Motor neuron (in vitro differentiated cells): ENCODE data around the gene RDM1. TPM values are rescaled to one million over a fixed set of nuclear protein-coding genes. Genes with fewer than 3 reads are reported as not detected.
A peak's percentile ranks its signal among the peaks of the same experiment; 100 is the strongest.
"Not testable (repeated sequence)": the region's sequence is repeated elsewhere in the genome, so short reads cannot be mapped to it uniquely, and the experiment has no call there.

ENCODE experiments used
- ATAC-seq, 8 experiments: fragments of 200-7000 bp; cut with Tn5 transposase; replicated peaks in 6 of 8; 2 replicates each; pipeline ENCODE4 v1.8.0; 2021; ENCODE audit warnings: mild to moderate bottlenecking in 8 of 8, moderate library complexity in 8 of 8
- H3K27ac ChIP-seq, 2 donors: fragments of 250-450 bp; sonication (Bioruptor Pico); 2 replicates each; pipeline ENCODE4 v1.9.0; 2021; ENCODE audit warnings: antibody characterized with exemption in 2 of 2, mild to moderate bottlenecking in 2 of 2, moderate library complexity in 1 of 2
- H3K4me1 ChIP-seq, 2 donors: fragments of 250-450 bp; sonication (Bioruptor Pico); replicated peaks in 1 of 2; 2 replicates each; pipeline ENCODE4 v1.6.1; 2021; ENCODE audit warnings: antibody characterized with exemption in 2 of 2, mild to moderate bottlenecking in 2 of 2, moderate library complexity in 1 of 2
- H3K4me3 ChIP-seq, 5 donors: fragments of 250-450 bp; sonication (Bioruptor Pico); 2 replicates each; pipeline ENCODE4 v1.9.0; 2021; ENCODE audit warnings: antibody characterized with exemption in 5 of 5, mild to moderate bottlenecking in 5 of 5, moderate library complexity in 4 of 5
- WGBS, 10 experiments: fragments of 450-650 bp; shearing (Covaris generic); methylation state at CpG; one replicate each; pipeline ENCODE4 v1.0.0; 2022; 5-methylcytosine and 5-hydroxymethylcytosine counted together
- in situ Hi-C, 9 experiments: fragments of 400-800 bp; cut with MboI; loops; one replicate each; pipeline ENCODE4 v1.15.0; 2021; ENCODE audit warnings: low sequenced_read_pairs in 9 of 9, low pct_unique_long_range_greater_than_20kb in 2 of 9; ENCODE audit not compliant: unreplicated experiment in 9 of 9
- total RNA-seq, 8 experiments: library from RNA; unstranded; fragments of 300-600 nt; gene quantifications; 2 replicates each; pipeline versions ENCODE4 v1.2.3 to v1.2.4, GENCODE V29; 2022

RDM1 gene
- total RNA-seq, 8 experiments from 2014 or later = 0.21 to 3.7 (median 0.76) TPM; not detected in 1

DNA sequence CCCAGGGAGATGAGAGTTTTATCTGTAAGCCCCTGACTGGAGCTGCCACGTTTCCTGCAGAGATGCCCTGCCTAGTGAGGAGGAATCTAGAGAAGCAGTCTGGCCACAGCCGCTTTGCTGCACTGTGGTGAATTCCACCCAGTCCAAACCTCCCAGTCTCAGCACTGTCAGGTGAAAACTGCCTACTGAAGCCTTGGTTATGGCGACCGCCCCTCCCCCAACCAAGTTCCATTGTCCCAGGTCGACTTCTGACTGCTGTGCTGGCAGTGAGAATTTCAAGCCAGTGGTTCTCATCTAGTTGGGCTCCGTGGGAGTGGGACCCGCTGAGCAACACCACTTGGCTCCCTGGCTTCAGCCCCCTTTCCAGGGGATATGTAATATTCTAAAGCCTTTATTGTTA lies 23.1 kb upstream of the RDM1 start:
- WGBS, 10 experiments = 20 to 80% (median 54%) methylated on average over 1 to 4 of the region's 7 CpGs; no CpG with 5 or more reads in 4 of the 10 experiments

DNA sequence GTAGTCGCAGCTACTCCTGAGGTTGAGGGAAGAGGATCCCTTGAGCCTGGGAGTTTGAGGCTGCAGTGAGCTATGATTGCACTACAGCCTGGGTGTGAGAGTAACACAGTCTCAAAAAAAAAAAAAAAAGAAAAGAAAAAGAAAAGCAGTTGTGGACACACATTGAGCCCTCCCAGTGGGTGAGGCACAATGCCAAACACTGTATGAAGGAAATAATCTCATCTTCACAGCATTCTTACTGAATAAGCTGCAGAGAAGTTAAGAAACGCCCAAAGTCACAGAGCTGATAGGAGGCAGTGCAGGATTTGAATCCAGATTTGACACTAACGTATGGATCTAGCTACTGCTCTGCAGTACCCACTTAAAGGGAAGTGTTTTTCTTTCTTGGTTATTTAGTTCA lies 18.8 kb upstream of the RDM1 start:
- Histone ChIP-seq H3K4me1 (no peaks in the 10 kb centered on the region), H3K27ac (no peak overlapping the region), H3K4me3 (no peak overlapping the region)
- in situ Hi-C loops = loop anchor here in 1 of 9 experiments (25.0 kb wide), 1 partner anchor 112 kb away; no protein-coding TSS in a partner anchor
- ATAC-seq = peak in 1 of 8 experiments; percentile 20
- 0 to 100% (median 40%) methylated on average over 1 to 3 of the region's 3 CpGs; no CpG with 5 or more reads in 2 of the 10 experiments for WGBS, 10 experiments

More for the DNA sequence above, 23.1 kb upstream of the RDM1 start:
- no peak overlapping the region for H3K4me3 ChIP-seq
- in situ Hi-C loops = loop anchor here in 5 of 9 experiments (25.0 kb wide), 2 partner anchors 184 to 534 kb away; partner anchors contain the start of gene ZNHIT3 (in 4 of the 5)
- no peaks in the 10 kb centered on the region for H3K4me1 ChIP-seq
- H3K27ac ChIP-seq = no peak overlapping the region
- no peak for ATAC-seq

DNA sequence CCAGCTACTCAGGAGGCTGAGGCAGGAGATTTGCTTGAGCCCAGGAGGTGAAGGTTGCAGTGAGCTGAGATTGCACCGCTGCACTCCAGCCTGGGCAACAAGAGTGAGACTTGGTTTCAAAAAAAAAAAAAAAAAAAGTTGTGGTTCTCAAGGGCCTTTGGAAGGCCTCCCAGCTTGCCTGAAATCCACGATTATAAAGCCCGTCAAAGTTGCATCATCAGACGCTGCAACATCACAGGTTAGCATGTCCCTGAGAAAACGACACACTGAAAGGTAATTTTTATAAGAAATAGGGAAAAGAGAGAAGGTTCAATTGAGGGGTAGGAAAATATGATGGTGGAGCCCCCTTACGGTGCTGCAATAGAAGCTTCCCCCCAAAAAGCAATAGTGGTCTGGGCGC lies 17.5 kb upstream of the RDM1 start:
- no peak overlapping the region for H3K27ac ChIP-seq
- no peaks in the 10 kb centered on the region for H3K4me1 ChIP-seq
- no peak for ATAC-seq
- 66 to 100% (median 81%) methylated on average over 1 to 7 of the region's 7 CpGs; no CpG with 5 or more reads in 1 of the 10 experiments for WGBS, 10 experiments
- H3K4me3 ChIP-seq = no peak overlapping the region
- in situ Hi-C loops = loop anchor here in 1 of 9 experiments (25.0 kb wide), 1 partner anchor 111 kb away; no protein-coding TSS in a partner anchor

DNA sequence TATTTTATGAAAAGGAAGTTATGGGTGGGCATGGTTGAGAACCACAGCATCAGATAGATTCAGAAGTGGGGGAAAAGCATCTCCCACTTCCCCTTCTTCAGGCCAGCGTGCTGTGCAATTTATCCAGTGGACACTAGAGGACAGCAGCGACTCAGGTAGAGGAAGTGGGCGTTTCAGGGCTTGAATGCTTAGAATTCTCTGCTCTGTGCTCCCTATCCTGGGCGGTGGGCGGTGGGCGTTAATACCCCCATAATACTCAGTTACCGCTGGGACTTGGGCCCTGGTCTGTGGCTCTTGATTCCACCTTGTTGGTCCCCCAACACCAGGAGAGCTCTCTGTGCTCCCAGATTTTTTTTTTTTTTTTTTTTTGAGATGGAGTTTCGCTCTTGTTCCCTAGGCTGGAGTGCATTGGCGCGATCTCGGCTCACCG lies 16.6 kb upstream of the RDM1 start:
- ATAC-seq = peak; percentile 65 to 91 (median 81)
- in situ Hi-C loops = loop anchor here in 1 of 9 experiments (25.0 kb wide), 1 partner anchor 110 kb away; no protein-coding TSS in a partner anchor
- H3K4me1 ChIP-seq = no peaks in the 10 kb centered on the region
- H3K4me3 ChIP-seq = no peak overlapping the region
- no peak overlapping the region for H3K27ac ChIP-seq
- WGBS, 10 experiments = 0 to 71% (median 23%) methylated on average over 1 to 11 of the region's 12 CpGs; no CpG with 5 or more reads in 2 of the 10 experiments

DNA sequence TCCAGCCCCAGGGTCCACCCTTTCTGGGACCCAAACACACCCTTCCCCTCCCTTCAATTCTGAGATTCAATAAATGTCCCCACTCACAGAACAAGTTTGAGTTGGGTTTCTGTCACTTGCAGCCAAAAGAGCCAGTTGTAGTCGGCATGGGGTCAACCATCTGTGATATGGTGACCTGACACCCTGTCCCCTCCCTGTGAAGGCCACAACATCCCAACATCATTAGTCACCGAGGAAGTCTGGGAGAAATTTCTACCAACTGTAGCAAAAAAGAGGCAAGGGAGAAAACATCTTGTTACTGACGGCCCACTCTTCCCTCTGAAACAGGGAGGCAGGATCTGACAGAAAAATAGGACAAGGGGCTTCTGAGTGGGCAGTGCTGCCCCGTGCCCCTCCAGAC lies 13.6 kb upstream of the RDM1 start:
- in situ Hi-C loops = loop anchor here in 1 of 9 experiments (25.0 kb wide), 1 partner anchor 107 kb away; no protein-coding TSS in a partner anchor
- Histone ChIP-seq H3K4me3 (no peak overlapping the region), H3K27ac (no peak overlapping the region), H3K4me1 (no peaks in the 10 kb centered on the region)
- no peak for ATAC-seq
- 0 to 100% (median 83%) methylated on average over 1 to 3 of the region's 4 CpGs; no CpG with 5 or more reads in 4 of the 10 experiments for WGBS, 10 experiments

DNA sequence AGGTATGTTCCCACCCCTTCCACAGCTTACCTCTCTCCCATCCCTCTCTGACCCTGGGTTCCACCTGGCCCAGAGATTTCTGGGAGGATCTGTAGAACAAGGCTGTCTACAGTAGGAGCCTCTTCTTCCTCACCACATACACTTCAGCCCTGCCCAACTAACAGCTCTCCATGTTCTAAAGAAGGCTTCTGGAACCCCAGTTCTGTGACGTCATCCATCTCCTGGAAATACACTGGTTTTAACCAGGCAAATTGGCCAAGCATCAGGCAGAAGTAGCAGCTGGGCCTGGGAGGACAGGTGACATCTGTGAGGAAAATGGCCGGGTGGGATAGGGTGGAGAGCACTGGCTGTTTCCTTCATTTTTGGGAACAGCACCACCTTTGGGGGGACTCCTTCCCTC lies 13.0 kb upstream of the RDM1 start, which contains the start of gene LYZL6:
Gene LYZL6 (minus strand): TSS at position 177 of the 400 bp plus-strand sequence. CDS start 4,357 bp downstream, outside the sequence.
- Histone ChIP-seq H3K4me1 (no peaks in the 10 kb centered on the region), H3K27ac (no peak within 1 kb of the TSS), H3K4me3 (no peak within 1 kb of the TSS)
- 20 to 90% (median 56%) methylated on average over 1 to 2 of the region's 2 CpGs; no CpG with 5 or more reads in 6 of the 10 experiments for WGBS, 10 experiments
- no peak for ATAC-seq
- in situ Hi-C loops = loop anchor here in 1 of 9 experiments (25.0 kb wide), 1 partner anchor 106 kb away; no protein-coding TSS in a partner anchor

DNA sequence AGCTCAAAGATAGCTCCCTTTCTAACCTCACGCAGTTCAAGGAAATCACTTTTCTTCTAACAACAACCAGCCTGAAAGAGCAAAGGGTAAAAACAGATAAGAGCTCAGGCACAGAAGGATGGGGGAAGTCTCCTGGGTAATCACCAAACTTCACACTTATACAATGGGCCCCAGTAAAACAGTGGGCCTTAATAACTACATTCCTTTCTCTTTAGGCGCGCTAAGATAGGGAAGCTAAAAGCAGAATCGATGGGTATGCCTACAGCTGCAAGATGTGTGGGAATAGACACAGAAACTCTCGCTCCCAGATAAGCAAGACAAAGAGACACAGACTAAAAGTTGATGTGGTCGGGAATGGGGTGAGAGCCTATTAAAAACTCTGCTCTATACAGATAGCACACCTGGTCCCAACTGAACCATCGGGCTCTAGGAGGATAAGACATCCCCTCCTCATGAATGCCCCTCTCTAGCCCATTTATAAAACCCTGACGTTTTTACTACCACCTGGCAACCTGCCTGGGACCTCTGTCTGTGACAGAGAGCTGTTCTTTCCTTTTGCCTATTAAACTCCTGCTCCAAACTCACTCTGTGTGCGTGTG lies 12.1 kb upstream of the RDM1 start:
- no peaks in the 10 kb centered on the region for H3K4me1 ChIP-seq
- H3K4me3 ChIP-seq = no peak overlapping the region
- in situ Hi-C loops = loop anchor here in 1 of 9 experiments (25.0 kb wide), 1 partner anchor 105 kb away; no protein-coding TSS in a partner anchor
- WGBS, 10 experiments = 0 to 100% (median 71%) methylated on average over 1 to 6 of the region's 9 CpGs; no CpG with 5 or more reads in 2 of the 10 experiments
- ATAC-seq = no peak
- no peak overlapping the region for H3K27ac ChIP-seq

DNA sequence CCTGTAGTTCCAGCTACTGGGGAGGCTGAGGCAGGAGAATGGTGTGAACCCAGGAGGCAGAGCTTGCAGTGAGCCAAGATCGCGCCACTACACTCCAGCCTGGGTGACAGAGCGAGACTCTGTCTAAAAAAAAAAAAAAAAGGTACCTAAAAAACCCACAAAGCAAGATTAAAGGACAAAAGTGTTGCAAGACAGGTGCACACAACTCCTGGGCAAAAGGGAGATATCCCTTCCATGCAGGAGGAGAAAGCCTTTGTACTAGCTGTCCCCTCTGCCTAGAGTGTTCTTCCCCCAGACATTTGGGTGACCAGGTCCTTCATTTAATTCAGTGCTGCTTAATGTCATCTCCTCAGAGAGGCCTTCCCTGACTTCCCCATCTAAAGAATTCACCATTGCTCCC lies 7.9 kb upstream of the RDM1 start:
- ATAC-seq, H3K4me3 ChIP-seq, H3K27ac ChIP-seq, H3K4me1 ChIP-seq: not testable (repeated sequence)
- WGBS, 10 experiments = 90% methylated on average over 3 of the region's 3 CpGs; no CpG with 5 or more reads in 9 of the 10 experiments
- in situ Hi-C loops = loop anchor here in 1 of 9 experiments (25.0 kb wide), 1 partner anchor 101 kb away; no protein-coding TSS in a partner anchor

DNA sequence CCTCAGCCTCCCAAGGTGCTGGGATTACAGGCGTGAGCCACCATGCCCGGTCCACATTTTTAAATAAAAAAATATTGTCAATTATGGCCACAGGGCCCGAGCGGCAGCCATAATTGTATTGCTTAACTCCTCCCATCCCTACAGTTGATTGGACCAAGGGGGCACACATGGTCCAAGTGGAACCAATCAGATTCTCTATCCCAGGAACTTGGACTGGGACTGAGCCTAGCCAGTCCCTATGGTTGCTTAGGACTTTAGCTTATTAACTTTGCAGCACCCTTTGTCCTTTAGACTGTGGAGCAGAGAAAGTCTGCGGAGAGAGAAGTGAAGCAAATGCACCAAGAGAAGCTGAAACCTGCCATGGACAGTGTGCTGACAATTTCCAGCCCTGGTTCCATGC lies 5.5 kb upstream of the RDM1 start:
- ATAC-seq = no peak
- Histone ChIP-seq H3K4me3 (no peak overlapping the region), H3K4me1 (no peaks in the 10 kb centered on the region), H3K27ac (no peak overlapping the region)
- in situ Hi-C loops = loop anchor here in 1 of 9 experiments (25.0 kb wide), 1 partner anchor 99 kb away; no protein-coding TSS in a partner anchor
- 20 to 100% (median 86%) methylated on average over 1 to 3 of the region's 5 CpGs; no CpG with 5 or more reads in 4 of the 10 experiments for WGBS, 10 experiments

DNA sequence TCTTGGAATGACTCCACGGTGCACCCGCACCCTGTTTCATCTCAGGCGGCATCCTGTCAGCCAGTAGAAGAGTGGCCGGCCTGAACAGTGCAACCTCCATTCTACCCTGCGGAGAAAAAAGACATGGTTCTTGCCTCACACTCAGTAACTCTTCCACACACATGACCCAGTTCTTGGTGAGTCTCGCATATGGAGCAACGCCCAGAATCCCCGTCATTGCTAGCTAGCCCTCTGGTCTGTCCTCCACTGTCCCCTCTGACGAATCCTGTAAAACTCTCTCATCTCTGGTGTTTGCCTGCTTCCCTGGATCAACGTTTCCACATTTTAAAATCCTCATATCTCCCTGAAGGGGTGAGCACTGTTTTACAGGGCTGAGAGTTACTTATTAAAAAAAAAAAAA lies 4.2 kb upstream of the RDM1 start:
- Histone ChIP-seq H3K4me3 (no peak overlapping the region), H3K4me1 (peaks cover 0 to 5% of the 10 kb centered on the region in 2 donors), H3K27ac (no peak overlapping the region)
- WGBS, 10 experiments = 24 to 97% (median 67%) methylated on average over 1 to 8 of the region's 10 CpGs; no CpG with 5 or more reads in 1 of the 10 experiments
- ATAC-seq = peak in 2 of 8 experiments; percentile 77 to 89
- in situ Hi-C loops = loop anchor here in 1 of 9 experiments (25.0 kb wide), 1 partner anchor 97 kb away; no protein-coding TSS in a partner anchor

DNA sequence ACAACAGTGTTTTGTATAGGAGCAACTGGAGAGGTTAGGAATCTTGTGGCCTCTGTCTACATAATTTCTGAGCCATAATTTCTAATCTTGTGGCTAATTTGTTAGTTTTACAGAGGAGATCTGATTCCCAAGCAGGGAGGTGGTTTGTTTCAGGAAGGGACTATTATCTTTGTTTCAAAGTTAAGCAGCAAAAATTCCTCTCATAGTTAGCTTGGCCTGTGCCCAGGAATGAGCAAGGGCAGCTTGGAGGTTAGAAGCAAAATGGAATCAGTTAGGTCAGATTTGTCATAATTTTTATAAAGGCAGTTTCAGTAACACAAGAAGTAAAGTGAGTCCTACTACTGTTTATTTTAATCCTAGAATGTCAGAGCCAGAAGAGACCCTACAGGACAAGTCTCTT lies 2.0 kb upstream of the RDM1 start:
- in situ Hi-C loops = loop anchor here in 1 of 9 experiments (25.0 kb wide), 1 partner anchor 95 kb away; no protein-coding TSS in a partner anchor
- no peak overlapping the region for H3K27ac ChIP-seq
- H3K4me1 ChIP-seq = peaks cover 0 to 5% of the 10 kb centered on the region in 2 donors
- H3K4me3 ChIP-seq = no peak overlapping the region
- ATAC-seq = no peak

DNA sequence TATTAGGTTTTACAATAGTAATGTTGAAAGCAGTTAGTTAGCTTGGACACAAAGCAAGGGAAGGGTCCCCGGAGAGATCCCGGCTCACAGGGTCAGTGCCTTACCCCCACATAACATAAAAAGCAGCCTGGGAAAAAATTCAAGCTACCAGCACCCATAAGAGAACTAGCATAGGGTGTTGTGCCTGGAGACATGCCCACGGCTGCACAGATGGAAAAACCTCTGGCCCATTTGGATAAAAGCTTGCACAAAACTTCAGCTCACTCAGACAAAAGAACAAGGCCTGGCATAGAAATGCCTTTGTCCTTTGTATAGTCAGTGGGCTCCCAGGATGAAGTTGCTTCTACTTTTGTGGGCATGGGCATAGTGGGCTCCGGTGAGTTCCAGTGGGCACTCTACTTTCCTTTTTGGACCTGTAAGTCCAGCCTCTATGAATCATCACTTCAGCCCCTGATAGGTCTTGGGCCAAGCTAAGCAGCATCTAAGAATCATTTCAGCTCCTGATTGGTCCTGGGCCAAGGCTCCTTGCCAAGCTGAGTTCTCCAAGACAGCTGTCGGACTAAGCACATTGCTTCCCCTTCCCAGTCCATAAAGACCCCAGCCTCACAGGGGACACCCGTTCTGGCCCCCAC lies 1.3 kb upstream of the RDM1 start:
- H3K4me1 ChIP-seq = peaks cover 0 to 5% of the 10 kb centered on the region in 2 donors
- ATAC-seq = no peak
- H3K4me3 ChIP-seq = no peak overlapping the region
- WGBS, 10 experiments = 44 to 100% (median 79%) methylated on average over 1 to 3 of the region's 6 CpGs; no CpG with 5 or more reads in 2 of the 10 experiments
- H3K27ac ChIP-seq = no peak overlapping the region
- in situ Hi-C loops = loop anchor here in 1 of 9 experiments (25.0 kb wide), 1 partner anchor 95 kb away; no protein-coding TSS in a partner anchor

DNA sequence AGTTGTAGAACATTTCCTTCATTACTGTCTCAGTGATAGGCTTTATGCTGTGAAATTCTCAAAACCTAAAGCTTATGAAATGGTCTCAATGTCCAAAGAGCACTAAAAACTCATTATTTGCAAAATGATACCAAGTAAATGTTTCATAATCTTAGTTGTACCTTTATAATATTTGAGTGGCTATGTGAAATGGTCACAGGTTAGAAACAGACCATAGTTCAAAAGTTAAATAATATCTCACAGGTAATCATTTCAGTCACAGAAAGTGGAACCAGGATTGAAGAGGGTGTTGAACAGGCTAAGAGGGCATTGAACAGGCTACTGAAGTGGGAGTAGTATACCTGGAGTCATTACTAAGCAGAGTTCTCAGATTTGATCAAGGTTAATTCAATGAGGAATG lies 2.9 kb downstream of the RDM1 start:
- in situ Hi-C loops = loop anchor here in 1 of 9 experiments (25.0 kb wide), 1 partner anchor 90 kb away; no protein-coding TSS in a partner anchor

More for the DNA sequence above, 2.9 kb downstream of the RDM1 start:
- Histone ChIP-seq H3K4me1 (peaks cover 0 to 5% of the 10 kb centered on the region in 2 donors), H3K27ac (no peak overlapping the region), H3K4me3 (no peak overlapping the region)
- no peak for ATAC-seq
